Vagina (tissue), 2 donors: ENCODE data around the gene OR4E2. TPM values are rescaled to one million over a fixed set of nuclear protein-coding genes. Genes with fewer than 3 reads are reported as not detected.

ENCODE experiments used
- DNase-seq, 2 donors: peaks; one replicate each; pipeline ENCODE4 v3.0.0-alpha.2; 2017; ENCODE audit errors: extremely low spot score in 2 of 2
- H3K27ac ChIP-seq: fragments of 200-600 bp; sonication (generic); one replicate; pipeline ENCODE4 v1.5.1; 2019
- H3K27me3 ChIP-seq: fragments of 200-600 bp; sonication (generic); one replicate; pipeline ENCODE4 v1.5.1; 2019
- H3K36me3 ChIP-seq, 2 donors: fragments of 200-600 bp; sonication (generic); one replicate each; pipeline ENCODE4 v1.5.1; 2017 to 2019
- H3K4me1 ChIP-seq: fragments of 200-600 bp; sonication (generic); one replicate; pipeline ENCODE4 v1.5.1; 2019
- H3K4me3 ChIP-seq, 2 donors: fragments of 200-600 bp; sonication (generic); 1 replicate in 1 of 2; 2 replicates in 1 of 2; pipeline ENCODE4 v1.5.1; 2016 to 2019
- H3K9me3 ChIP-seq: fragments of 200-600 bp; sonication (generic); one replicate; pipeline ENCODE4 v1.5.1; 2019
- POLR2A ChIP-seq, 2 donors: fragments of 450-650 bp; IDR thresholded peaks; one replicate each; pipeline ENCODE4 v1.6.1; 2017; ENCODE audit warnings: antibody characterized with exemption in 2 of 2, mild to moderate bottlenecking in 2 of 2, moderate library complexity in 2 of 2
- POLR2AphosphoS5 ChIP-seq, 2 donors: sonication (generic); formaldehyde crosslinking; IDR thresholded peaks; one replicate each; pipeline ENCODE4 v1.9.0; 2017; ENCODE audit warnings: antibody characterized with exemption in 2 of 2, mild to moderate bottlenecking in 2 of 2, low read depth in 1 of 2; ENCODE audit not compliant: insufficient read depth in 1 of 2
- intact Hi-C: fragments of 100-400 bp; cut with DNase I; formaldehyde crosslinking; loops from one replicate; pipeline ENCODE4 v1.15.1; 2023
- small RNA-seq: library from RNA; depleted of rRNA; stranded (forward); fragments of <200 nt; gene quantifications from one replicate; pipeline ENCODE3, GENCODE V24; 2016
- total RNA-seq: library from RNA; depleted of rRNA; stranded (reverse); fragments of >200 nt; gene quantifications from one replicate; pipeline ENCODE4 v1.2.3, GENCODE V29; 2016
- TF ChIP-seq, protein P1 (sequence below), 3 experiments: fragments of 450-650 bp in 2 of 3; fragments of 200-600 bp in 1 of 3; sonication (generic) in 1 of 3; IDR thresholded peaks; one replicate each; pipeline ENCODE4 v1.5.1; 2017 to 2019; ENCODE audit warnings: antibody characterized with exemption in 3 of 3, mild to moderate bottlenecking in 2 of 3, moderate library complexity in 2 of 3

Gene OR4E2
- total RNA-seq, 1 donor from 2014 or later = not detected

DNA sequence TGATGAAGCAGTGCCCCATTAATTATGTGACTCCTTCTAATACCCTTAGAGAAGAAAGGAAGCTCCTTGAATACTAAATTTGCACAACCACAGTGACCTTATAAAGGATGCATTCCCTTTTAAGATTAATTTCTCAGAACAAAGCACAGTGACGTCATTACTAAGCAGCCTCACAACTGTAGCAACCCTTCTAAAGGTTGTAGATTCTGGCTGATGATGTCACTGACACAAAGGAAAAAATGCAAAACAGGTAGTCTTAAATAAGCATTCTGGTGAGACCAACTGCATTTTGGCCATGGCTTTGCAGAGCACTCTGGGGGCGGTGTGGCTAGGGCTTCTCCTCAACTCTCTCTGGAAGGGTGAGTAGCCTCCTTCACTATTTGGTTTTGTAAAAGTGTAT lies 58.4 kb downstream of the OR4E2 start:
- Histone ChIP-seq H3K27ac (no peak overlapping the region), H3K27me3 (no peaks in the 10 kb centered on the region), H3K4me3 (no peak overlapping the region), H3K4me1 (no peaks in the 10 kb centered on the region), H3K36me3 (no peaks in the 10 kb centered on the region), H3K9me3 (no peaks in the 10 kb centered on the region)
- intact Hi-C loops = no loop called here
- TF ChIP-seq POLR2A (IDR thresholded peaks at IDR 0.05) (no peak), POLR2AphosphoS5 (IDR thresholded peaks at IDR 0.05; ENCODE audit: insufficient read depth in 1 of 2, low read depth in 1 of 2) (no peak)
- TF ChIP-seq, protein P1, sequence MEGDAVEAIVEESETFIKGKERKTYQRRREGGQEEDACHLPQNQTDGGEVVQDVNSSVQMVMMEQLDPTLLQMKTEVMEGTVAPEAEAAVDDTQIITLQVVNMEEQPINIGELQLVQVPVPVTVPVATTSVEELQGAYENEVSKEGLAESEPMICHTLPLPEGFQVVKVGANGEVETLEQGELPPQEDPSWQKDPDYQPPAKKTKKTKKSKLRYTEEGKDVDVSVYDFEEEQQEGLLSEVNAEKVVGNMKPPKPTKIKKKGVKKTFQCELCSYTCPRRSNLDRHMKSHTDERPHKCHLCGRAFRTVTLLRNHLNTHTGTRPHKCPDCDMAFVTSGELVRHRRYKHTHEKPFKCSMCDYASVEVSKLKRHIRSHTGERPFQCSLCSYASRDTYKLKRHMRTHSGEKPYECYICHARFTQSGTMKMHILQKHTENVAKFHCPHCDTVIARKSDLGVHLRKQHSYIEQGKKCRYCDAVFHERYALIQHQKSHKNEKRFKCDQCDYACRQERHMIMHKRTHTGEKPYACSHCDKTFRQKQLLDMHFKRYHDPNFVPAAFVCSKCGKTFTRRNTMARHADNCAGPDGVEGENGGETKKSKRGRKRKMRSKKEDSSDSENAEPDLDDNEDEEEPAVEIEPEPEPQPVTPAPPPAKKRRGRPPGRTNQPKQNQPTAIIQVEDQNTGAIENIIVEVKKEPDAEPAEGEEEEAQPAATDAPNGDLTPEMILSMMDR (IDR thresholded peaks at IDR 0.05) = no peak
- DNase-seq = no peak

DNA sequence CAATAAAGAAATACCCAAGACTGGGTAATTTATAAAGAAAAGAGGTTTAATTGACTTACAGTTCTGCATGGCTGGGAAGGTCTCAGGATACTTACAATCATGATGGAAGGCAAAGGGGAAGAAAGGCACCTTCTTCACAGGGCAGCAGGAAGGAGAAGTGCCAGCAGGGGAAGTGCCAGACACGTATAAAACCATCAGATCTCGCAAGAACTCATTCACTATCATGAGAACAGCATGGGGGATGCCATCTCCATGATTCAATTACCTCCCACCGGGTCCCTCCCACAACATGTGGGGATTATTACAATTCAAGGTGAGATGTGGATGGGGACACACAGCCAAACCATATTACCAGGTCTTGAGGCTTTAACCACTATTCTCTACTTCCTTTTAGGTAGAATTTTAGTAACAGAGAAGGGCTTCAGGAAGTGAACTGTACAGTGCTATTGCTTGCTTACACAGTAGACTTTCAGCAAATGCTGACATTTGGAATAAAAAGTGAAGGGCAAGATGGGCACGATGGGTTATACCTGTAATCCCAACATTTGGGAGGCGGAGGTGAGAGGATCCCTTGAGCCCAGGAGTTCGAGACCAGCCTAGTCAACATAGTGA lies 60.8 kb downstream of the OR4E2 start:
- Histone ChIP-seq H3K9me3 (no peaks in the 10 kb centered on the region), H3K27me3 (no peaks in the 10 kb centered on the region), H3K4me1 (no peaks in the 10 kb centered on the region), H3K36me3 (no peaks in the 10 kb centered on the region), H3K27ac (no peak overlapping the region), H3K4me3 (no peak overlapping the region)
- TF ChIP-seq POLR2A (IDR thresholded peaks at IDR 0.05) (no peak), POLR2AphosphoS5 (IDR thresholded peaks at IDR 0.05; ENCODE audit: insufficient read depth in 1 of 2, low read depth in 1 of 2) (no peak)
- TF ChIP-seq, protein P1 (IDR thresholded peaks at IDR 0.05) = no peak
- no peak for DNase-seq
- intact Hi-C loops = no loop called here

Small RNA genes within 50 kb of the gene (small RNA-seq; reads per million reads assigned to genes)
- not detected for gene AC243972.3

Other genes with a start within 250 kb of the OR4E2 start
- gene CHD8, start 197.7 kb upstream of the OR4E2 start, total RNA-seq = 61.1 TPM
- gene RAB2B, start 176.9 kb upstream of the OR4E2 start, total RNA-seq = 19.4 TPM
- gene TOX4, start 176.6 kb upstream of the OR4E2 start, total RNA-seq = 23.3 TPM
- 71.5 TPM for gene METTL3, start 142.5 kb upstream of the OR4E2 start, total RNA-seq
- 9.8 TPM for gene SALL2, start 127.5 kb upstream of the OR4E2 start, total RNA-seq
- not detected for gene OR10G3, start 73.8 kb upstream of the OR4E2 start, total RNA-seq
- gene OR10G2, start 18.9 kb upstream of the OR4E2 start, total RNA-seq = not detected
- gene OR4E1, start 20.0 kb downstream of the OR4E2 start, total RNA-seq = not detected